Anterior cingulate cortex (tissue), 58 donors: ENCODE results near the gene EMC8.

ENCODE experiments used
- DNase-seq, 58 donors: peaks; one replicate each; lab custom pipeline; 2025; lab: John Stamatoyannopoulos, UW

EMC8 gene

GRCh38 chr16:85835956-85836705, 36.8 kb upstream of the EMC8 start:
- DNase-seq, result no peak

GRCh38 chr16:85835227-85835751, 35.9 kb upstream of the EMC8 start:
- no peak for DNase-seq

GRCh38 chr16:85834741-85835140, 35.4 kb upstream of the EMC8 start:
- no peak for DNase-seq

- no peak for DNase-seq
These were observed 34.0 kb upstream of the EMC8 start for GRCh38 chr16:85833219-85833920.

GRCh38 chr16:85832570-85833218, 33.4 kb upstream of the EMC8 start:
- peak in 2 of 58 donors; percentile 2 to 12 for DNase-seq

- DNase-seq, result no peak
These were observed 31.5 kb upstream of the EMC8 start for GRCh38 chr16:85830821-85831220.

GRCh38 chr16:85829751-85830445, 30.6 kb upstream of the EMC8 start:
- DNase-seq, result peak in 36 of 58 donors; percentile 6 to 51 (median 22)

- DNase-seq, result no peak
These were observed 29.9 kb upstream of the EMC8 start for GRCh38 chr16:85829171-85829719.

- DNase-seq, result no peak
These were observed 28.8 kb upstream of the EMC8 start for GRCh38 chr16:85828166-85828565.

- DNase-seq, result no peak
These were observed 27.4 kb upstream of the EMC8 start for GRCh38 chr16:85826686-85827247.

GRCh38 chr16:85825326-85825725, 26.0 kb upstream of the EMC8 start:
- no peak for DNase-seq

- DNase-seq, result no peak
These were observed 25.1 kb upstream of the EMC8 start for GRCh38 chr16:85824161-85825135.

- DNase-seq, result no peak
These were observed 24.1 kb upstream of the EMC8 start for GRCh38 chr16:85823328-85823920.

- DNase-seq, result no peak
These were observed 22.8 kb upstream of the EMC8 start for GRCh38 chr16:85822145-85822544.

- DNase-seq, result peak in 55 of 58 donors; percentile 2 to 84 (median 54)
These were observed 22.2 kb upstream of the EMC8 start for GRCh38 chr16:85821390-85822135.

GRCh38 chr16:85820604-85821372, 21.4 kb upstream of the EMC8 start:
- DNase-seq, result no peak

GRCh38 chr16:85819771-85820170, 20.4 kb upstream of the EMC8 start:
- DNase-seq, result no peak
